BE2C (cell line): ENCODE measurements around the gene MCUB.
"Not testable (repeated sequence)": the region's sequence is repeated elsewhere in the genome, so short reads cannot be mapped to it uniquely, and the experiment has no call there.

Experiments used
- DNase-seq: peaks from one replicate; pipeline ENCODE4 v3.0.0-alpha.2; 2020
- H3K27me3 ChIP-seq: fragments of 250-450 bp; sonication (Bioruptor Pico); 2 replicates; pipeline ENCODE4 v1.5.1; 2020; ENCODE audit warnings: mild to moderate bottlenecking
- H3K36me3 ChIP-seq: fragments of 250-450 bp; sonication (Bioruptor Pico); 2 replicates; pipeline ENCODE4 v1.5.1; 2020; ENCODE audit warnings: mild to moderate bottlenecking
- H3K4me1 ChIP-seq: fragments of 250-450 bp; sonication (Bioruptor Pico); 2 replicates; pipeline ENCODE4 v1.5.1; 2020
- H3K4me3 ChIP-seq: 2 replicates; pipeline ENCODE4 v1.5.1; 2011; ENCODE audit warnings: low read depth, low read length
- H3K9me3 ChIP-seq: fragments of 250-450 bp; sonication (Bioruptor Pico); 2 replicates; pipeline ENCODE4 v1.5.1; 2020
- CTCF ChIP-seq: IDR thresholded peaks from 2 replicates; pipeline ENCODE4 v1.5.1; 2012; ENCODE audit warnings: mild to moderate bottlenecking, low read depth, low read length

MCUB gene

GRCh38 chr4:109547394-109547793 is 12.7 kb upstream of the MCUB start:
- TF ChIP-seq CTCF, result no peak
- no peaks in the 10 kb centered on the region for H3K4me1 ChIP-seq
- H3K27me3 ChIP-seq, result no peaks in the 10 kb centered on the region
- no peaks in the 10 kb centered on the region for H3K9me3 ChIP-seq
- no peak overlapping the region for H3K4me3 ChIP-seq
- H3K36me3 ChIP-seq, result no peaks in the 10 kb centered on the region
- DNase-seq, result no peak

GRCh38 chr4:109548655-109549054 is 11.4 kb upstream of the MCUB start:
- no peak overlapping the region for H3K4me3 ChIP-seq
- no peak for DNase-seq
- H3K36me3 ChIP-seq, result no peaks in the 10 kb centered on the region
- no peaks in the 10 kb centered on the region for H3K9me3 ChIP-seq
- no peaks in the 10 kb centered on the region for H3K27me3 ChIP-seq
- no peak for TF ChIP-seq CTCF
- H3K4me1 ChIP-seq, result no peaks in the 10 kb centered on the region

- H3K4me3 ChIP-seq, result no peak overlapping the region
- no peaks in the 10 kb centered on the region for H3K4me1 ChIP-seq
- no peaks in the 10 kb centered on the region for H3K36me3 ChIP-seq
- H3K9me3 ChIP-seq, result no peaks in the 10 kb centered on the region
- no peaks in the 10 kb centered on the region for H3K27me3 ChIP-seq
- no peak for TF ChIP-seq CTCF
- no peak for DNase-seq
Measured at GRCh38 chr4:109552237-109552636, 7.8 kb upstream of the MCUB start.

- TF ChIP-seq CTCF, result no peak
- no peaks in the 10 kb centered on the region for H3K36me3 ChIP-seq
- H3K4me1 ChIP-seq, result no peaks in the 10 kb centered on the region
- H3K4me3 ChIP-seq, result no peak overlapping the region
- no peaks in the 10 kb centered on the region for H3K27me3 ChIP-seq
- H3K9me3 ChIP-seq, result no peaks in the 10 kb centered on the region
- DNase-seq, result no peak
Measured at GRCh38 chr4:109553130-109553529, 6.9 kb upstream of the MCUB start.

- no peak for TF ChIP-seq CTCF
- H3K36me3 ChIP-seq, result no peaks in the 10 kb centered on the region
Measured at GRCh38 chr4:109554971-109555370, 5.1 kb upstream of the MCUB start.

GRCh38 chr4:109557433-109557832 is 2.6 kb upstream of the MCUB start:
- no peak overlapping the region for H3K4me3 ChIP-seq
- H3K4me1 ChIP-seq, result no peaks in the 10 kb centered on the region
- TF ChIP-seq CTCF, result no peak
- H3K27me3 ChIP-seq, result peaks cover 24% of the 10 kb centered on the region
- DNase-seq, result no peak
- no peaks in the 10 kb centered on the region for H3K36me3 ChIP-seq
- H3K9me3 ChIP-seq, result no peaks in the 10 kb centered on the region

More at GRCh38 chr4:109554971-109555370, 5.1 kb upstream of the MCUB start:
- Histone ChIP-seq H3K4me1 (no peaks in the 10 kb centered on the region), H3K4me3 (no peak overlapping the region), H3K27me3 (no peaks in the 10 kb centered on the region), H3K9me3 (no peaks in the 10 kb centered on the region)
- DNase-seq, result no peak

- H3K4me1 ChIP-seq, H3K4me3 ChIP-seq, DNase-seq, H3K36me3 ChIP-seq, H3K9me3 ChIP-seq: not testable (repeated sequence)
- H3K27me3 ChIP-seq, result peaks cover 24% of the 10 kb centered on the region
Measured at GRCh38 chr4:109558095-109558494, 2.0 kb upstream of the MCUB start.
